ENCODE results near the gene TEDDM1.
"Not testable (repeated sequence)": the region's sequence is repeated elsewhere in the genome, so short reads cannot be mapped to it uniquely, and the experiment has no call there.

- TF ChIP-seq CTCF, POLR2A (IDR thresholded peaks at IDR 0.05): not testable (repeated sequence)
Measured at GRCh38 chr1:182447124-182447523, 46.7 kb upstream of the TEDDM1 start.
